Stimulated activated CD4-positive, alpha-beta T cell treated with anti-CD3 and anti-CD28 coated beads, Interleukin-12 subunit alpha, Interleukin-12 subunit beta, amount 100 ng/mL, for 24 hours (primary cell): ENCODE data around the gene PDLIM1.

Source experiments
- DNase-seq, 2 experiments: peaks; one replicate each; pipeline ENCODE4 v3.0.0-alpha.2; 2020; ENCODE audit warnings: low read depth in 2 of 2

Gene PDLIM1, protein sequence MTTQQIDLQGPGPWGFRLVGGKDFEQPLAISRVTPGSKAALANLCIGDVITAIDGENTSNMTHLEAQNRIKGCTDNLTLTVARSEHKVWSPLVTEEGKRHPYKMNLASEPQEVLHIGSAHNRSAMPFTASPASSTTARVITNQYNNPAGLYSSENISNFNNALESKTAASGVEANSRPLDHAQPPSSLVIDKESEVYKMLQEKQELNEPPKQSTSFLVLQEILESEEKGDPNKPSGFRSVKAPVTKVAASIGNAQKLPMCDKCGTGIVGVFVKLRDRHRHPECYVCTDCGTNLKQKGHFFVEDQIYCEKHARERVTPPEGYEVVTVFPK

DNA sequence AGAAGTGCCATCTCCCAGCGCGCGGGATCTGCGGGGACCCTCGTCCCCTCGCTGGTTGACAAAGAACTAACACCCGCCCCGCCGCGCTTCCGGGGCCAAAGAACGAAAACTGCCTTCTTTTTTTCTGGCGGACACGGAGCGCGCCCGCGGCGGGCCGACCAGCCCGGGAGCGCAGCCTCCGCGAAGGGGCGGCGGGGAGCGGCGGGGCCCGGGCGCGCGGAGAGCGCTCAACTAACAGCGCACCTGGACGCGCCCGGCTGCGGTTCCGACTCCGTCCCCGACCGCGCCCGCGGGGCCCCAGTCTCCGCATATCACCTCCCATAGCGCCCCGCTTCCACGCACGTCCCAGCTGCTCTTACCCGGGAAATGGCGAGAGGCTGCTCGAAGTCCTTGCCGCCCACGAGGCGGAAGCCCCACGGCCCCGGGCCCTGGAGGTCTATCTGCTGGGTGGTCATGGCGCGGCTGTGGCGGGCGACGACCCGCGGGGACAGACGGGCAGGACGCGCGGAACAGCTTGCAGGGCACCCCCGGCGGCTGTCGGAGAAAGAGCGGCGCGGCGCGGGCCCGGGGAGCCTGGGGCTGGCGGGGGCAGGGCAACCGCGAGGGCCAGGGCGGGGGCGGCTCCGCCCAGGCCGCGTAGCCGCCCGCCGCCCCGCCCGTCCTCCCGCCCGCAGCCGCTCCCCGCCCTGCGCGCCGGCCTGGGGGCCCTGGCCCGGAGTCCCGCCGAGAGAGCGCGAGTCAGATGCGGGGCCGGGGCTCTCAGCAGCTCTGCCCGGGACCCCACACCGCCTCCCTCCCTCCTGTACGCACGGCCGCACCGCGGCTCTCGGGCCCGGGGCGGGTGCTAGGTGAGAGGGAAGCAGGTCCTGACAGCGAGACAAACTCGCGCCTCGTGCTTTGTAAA, at the start of gene PDLIM1:
TSS of gene PDLIM1 (minus strand) at position 543 of the 904 bp plus-strand sequence. CDS start at position 455, 88 bp downstream.
- DNase-seq, result peak in 1 of 2 experiments; percentile 11

- DNase-seq, result no peak
Observed at GRCh38 chr10:95339863-95340262, 49.1 kb upstream of the PDLIM1 start.

GRCh38 chr10:95337423-95338160, 46.8 kb upstream of the PDLIM1 start:
- DNase-seq, result no peak

DNA sequence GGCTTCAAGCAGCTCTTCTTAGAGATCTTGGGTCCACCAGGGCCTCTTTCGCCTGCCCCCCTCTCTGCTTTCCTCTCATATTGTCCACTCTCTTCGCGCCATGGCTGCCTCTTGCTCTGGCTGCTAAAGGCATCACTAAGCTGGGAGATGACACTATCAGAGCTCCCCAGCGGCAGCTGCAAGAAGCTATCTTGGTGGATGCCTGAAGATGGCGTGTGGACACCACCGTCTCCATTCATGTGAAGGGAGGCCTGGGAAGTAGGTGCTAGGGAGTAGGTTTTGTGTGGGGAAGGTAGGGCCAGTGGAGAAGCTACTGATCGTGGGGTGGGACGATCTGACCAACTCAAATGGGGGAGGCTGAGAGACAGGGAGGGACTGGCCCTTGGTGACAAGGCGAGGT, 45.9 kb upstream of the PDLIM1 start:
- DNase-seq, result no peak

GRCh38 chr10:95335933-95336699, 45.3 kb upstream of the PDLIM1 start:
- DNase-seq, result no peak

DNA sequence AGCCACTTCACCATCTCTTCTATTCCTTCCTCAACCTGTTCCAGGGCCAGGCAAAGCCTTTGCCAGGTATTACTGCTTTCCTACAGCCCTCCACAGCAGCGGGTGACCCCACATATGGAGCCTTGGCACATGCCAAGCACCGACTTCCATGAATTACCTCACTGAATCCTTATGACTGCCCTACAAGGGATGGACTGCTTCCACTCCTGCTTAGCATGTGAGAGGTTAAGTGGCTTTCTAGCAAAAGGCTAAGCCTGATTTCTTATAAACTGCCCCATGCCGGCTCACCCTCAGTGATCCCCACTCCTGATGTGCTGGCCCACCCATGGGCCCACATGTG, 44.0 kb upstream of the PDLIM1 start:
- no peak for DNase-seq

- no peak for DNase-seq
Observed at GRCh38 chr10:95333997-95334804, 43.4 kb upstream of the PDLIM1 start.

DNA sequence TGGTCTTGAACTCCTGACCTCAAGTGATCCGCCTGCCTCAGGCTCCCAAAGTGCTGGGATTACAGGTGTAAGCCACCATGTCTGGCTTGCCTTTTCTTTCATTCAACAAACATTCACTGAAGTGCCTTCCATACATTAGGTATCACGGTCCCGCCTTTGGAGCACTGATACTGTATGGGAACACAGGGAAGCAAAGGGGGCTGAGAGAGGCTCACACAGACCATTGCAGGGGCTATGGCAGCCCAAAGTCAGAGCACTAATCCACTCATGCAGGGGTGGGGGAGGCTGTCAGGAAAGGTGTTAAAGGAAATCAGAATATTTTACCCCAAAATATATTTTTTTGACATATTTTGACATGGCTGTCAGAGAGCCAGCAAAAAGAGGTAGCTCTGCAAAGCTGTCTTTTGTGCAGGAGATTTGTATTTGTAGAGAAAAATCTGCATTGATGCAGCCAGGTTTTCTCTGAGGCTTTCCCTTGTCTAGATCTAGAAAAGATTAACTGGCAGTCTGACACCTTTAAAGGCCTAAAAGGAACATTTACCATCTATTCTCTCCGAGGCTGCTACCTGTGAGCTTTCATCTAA, 42.0 kb upstream of the PDLIM1 start:
- DNase-seq, result no peak

DNA sequence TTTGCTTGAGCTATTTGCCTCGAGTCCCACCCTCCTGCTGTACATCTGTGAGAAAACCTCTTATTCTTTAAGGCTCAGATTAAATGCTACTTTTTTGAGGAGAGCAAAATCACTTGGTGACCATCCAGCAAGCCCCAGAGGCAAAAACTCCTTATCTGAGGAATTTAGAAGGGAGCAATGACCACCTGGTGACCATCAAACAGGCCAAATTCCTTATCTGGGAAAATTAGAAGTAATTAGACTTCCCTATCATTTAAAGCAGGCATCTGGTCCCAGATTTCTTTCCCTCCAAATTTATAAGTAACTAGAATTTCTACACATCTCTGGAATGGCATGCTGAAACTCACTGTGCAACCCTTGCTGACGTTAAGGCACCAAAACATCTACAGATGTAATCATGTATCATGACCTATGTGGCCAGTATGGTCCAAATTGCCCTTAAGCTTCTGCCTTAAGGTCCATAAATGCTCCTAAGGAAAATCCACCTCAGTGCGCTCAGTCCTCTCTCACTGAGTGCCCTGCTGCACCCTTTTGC, 40.9 kb upstream of the PDLIM1 start:
- DNase-seq, result no peak

- no peak for DNase-seq
Observed at GRCh38 chr10:95330966-95331453, 40.2 kb upstream of the PDLIM1 start.

- DNase-seq, result no peak
Observed at GRCh38 chr10:95329296-95329695, 38.5 kb upstream of the PDLIM1 start.

GRCh38 chr10:95328013-95328412, 37.2 kb upstream of the PDLIM1 start:
- DNase-seq, result no peak

DNA sequence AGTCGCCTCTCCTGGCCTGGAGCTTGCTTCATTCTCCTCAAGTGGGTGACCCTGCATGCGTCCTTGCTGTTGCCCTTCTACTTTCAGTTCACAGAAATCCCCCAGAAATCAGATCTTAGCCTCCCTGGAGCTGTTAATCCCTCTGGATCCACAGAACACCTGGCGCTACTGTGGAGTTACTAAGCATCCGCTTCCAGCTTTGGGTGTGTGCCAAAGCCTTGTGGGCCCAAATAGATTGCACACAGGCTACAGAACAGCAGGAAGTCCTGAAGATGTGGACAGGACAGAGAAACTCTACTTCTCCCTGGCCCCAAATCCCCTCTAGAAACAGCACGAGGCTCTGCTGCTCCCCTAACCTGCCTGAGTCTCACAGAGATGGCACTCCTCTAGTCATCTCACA, 36.6 kb upstream of the PDLIM1 start:
- no peak for DNase-seq

- no peak for DNase-seq
Observed at GRCh38 chr10:95326396-95326795, 35.6 kb upstream of the PDLIM1 start.

DNA sequence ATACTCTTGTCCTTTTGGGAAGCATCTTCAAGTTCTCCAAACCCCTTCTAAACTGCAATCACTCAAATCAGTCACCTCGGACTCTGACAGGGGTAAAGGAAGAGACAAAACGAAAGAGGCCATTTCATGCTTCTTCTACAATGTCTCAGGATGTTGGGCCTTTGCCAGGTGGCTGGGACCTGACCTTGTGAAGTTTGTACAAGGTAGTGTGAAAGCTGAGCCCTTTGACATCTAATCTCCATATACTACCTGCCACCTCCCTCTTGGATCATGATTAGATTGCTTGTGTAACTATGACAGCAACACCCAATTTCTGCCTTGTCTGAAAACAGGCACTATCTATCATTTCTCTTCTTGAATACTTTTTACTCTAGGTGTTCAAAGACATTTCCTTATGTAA, 35.1 kb upstream of the PDLIM1 start:
- DNase-seq, result no peak

DNA sequence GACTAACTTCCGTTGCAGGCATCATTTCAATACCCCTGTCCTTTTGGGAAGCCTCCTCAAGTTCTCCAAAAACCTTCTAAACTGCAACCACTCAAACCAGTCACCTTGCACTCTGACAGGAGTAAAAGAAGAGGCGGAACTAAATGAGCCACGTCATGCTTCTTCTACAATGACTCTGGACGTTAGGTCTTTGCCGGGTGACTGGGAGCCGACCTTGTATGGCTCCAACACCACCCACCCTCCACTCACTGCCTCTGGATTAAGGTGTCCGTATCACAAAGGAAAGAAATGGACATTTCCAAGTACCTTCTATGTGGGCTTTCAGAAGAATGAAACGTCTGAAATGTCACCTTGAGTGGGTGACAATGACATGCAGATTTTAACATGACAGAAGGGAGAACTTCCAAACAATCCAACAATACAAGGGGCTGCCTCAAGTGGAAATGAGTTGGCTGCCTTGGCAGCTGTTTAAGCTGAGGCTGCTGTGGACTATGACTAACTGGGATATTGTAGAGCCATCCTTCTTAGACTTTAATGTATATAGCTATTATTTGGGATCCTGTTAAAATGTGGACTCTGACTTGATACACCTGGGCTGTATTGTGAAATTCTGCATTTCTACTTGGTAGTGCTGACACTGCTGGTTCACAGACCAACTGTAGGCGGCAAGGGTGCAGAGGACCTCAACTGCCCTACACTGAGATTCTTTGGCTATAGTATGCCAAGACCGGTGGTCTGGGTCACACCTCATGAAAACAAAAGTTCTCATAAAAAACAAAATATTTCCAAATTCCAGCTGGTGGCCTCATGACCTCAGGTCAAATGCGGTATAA, 33.8 kb upstream of the PDLIM1 start:
- DNase-seq, result no peak

DNA sequence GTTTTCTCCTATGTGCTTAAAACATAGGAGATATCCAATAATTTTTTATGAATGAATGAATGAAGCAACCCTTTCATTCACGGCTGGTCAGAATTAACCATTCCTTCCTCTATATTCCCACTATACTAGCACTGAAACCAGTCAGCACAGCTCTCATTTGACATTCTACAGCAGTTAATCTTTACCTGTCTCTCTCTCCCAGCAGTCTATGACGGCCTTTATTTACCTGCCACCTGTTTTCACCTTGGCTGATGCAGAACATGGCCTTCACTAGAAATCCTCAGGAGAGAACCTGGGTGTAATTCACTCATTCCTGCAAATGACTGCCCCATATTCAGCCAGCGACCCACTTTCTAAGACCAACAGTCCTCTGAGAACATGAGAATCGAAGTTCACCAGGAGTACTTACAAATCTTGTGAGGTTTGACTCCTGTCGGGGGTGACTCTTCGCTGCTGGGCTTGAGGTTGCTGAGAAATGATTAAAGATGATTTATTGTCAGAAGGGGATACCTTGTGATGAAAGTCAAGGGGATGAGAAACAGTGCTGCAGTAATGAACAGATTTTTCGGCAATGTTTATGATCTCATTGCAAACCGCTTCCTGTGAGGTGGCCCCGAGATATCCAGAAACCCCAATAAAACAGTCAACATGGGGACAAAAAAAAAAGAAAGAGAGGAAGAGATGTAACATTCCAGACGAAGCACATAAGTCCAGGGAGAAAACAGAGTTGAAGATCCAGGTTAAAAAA, 30.9 kb upstream of the PDLIM1 start:
- DNase-seq, result no peak

DNA sequence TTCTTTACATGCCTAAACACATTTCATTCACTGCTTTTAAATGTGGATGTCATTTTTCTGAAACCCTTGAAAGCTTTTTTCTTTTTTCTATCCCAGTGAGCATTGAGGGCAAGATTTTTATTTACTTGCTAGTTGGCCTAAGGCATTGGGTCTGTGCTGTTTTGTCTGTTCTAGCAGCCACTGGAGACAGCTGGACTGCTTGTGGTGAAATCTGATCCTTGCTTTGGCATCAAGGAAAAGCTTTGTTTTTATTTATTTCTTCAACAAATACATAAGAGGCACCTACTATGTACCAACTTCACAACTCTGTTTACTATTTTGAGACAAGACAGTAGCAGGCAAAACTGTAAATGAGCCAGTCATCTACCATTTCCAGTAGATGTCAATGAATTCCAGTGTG, 28.4 kb upstream of the PDLIM1 start:
- no peak for DNase-seq
